Measurements from ENCODE around the gene MCF2L. TPM values are rescaled to one million over a fixed set of nuclear protein-coding genes. Genes with fewer than 3 reads are reported as not detected.
"Not testable (repeated sequence)": the region's sequence is repeated elsewhere in the genome, so short reads cannot be mapped to it uniquely, and the experiment has no call there.

MCF2L gene
- total RNA-seq, 2 experiments from 2014 or later = 2.8 to 16.4 TPM

DNA sequence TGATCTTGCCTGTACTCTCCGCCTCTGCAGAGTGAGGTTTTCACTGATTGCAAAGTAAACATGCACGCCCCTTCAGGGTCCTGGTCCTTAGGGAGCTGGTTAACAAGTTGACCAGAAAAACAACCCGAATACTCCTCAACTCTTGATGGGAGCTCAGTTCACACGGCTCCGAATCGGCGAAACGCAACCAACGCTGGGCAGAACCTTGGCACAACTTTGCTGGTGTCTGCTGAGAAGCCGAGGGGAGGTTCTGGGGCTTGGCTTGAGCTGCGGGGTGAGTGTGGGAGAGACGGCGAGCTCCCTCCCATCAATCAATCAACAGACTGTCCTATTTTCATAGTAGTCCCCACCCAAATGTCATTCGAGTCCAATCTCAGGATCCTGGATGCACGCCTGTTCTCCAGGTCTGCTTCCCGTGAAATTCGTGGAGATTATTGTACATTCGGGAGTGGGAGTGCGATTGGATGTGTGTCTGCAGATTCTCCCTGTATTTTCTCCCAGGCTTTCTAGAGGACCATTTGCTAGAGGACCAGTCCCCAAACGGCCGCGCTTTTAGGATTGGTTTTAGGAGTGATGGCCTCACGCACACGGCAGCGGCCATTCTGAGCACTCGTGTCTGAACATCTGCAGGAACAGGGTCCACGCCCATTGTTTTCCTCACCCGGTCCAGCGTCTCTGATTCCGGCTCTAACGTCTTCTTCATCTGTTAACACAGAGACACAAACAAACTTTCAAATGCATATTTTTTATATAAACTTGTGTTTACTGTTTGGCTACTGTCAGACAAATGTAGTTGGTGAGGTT lies 85.0 kb downstream of the MCF2L start:
- no peaks in the 10 kb centered on the region for H3K9me2 ChIP-seq (ENCODE audit: insufficient read depth, low read length)
- CTCF ChIA-PET (ENCODE audit: unreplicated experiment) = no interaction called here
- H3K4me1 ChIP-seq (ENCODE audit: insufficient read depth, low read length, poor library complexity, severe bottlenecking) = no peaks in the 10 kb centered on the region
- intact Hi-C loops (cut with micrococcal nuclease; ENCODE audit: unreplicated experiment) = no loop called here
- no peak overlapping the region for H3K4me3 ChIP-seq (ENCODE audit: low read depth, low read length, poor library complexity, severe bottlenecking)
- H3K79me2 ChIP-seq (ENCODE audit: insufficient read depth, low read depth, low read length) = no peaks in the 10 kb centered on the region
- no TSS peak for BruUV-seq (replicated peaks)
- no peak overlapping the region for H3K4me2 ChIP-seq (ENCODE audit: low read length)
- no peaks in the 10 kb centered on the region for H3K9me3 ChIP-seq (ENCODE audit: low read length)
- H3K36me3 ChIP-seq (ENCODE audit: insufficient read depth, low read length) = no peaks in the 10 kb centered on the region
- H2AFZ ChIP-seq (ENCODE audit: low read length) = no peak overlapping the region
- POLR2A ChIA-PET = no interaction called here
- no peak for DNase-seq (ENCODE audit: low spot score)
- no peak for TF ChIP-seq EZH2phosphoT487 (IDR thresholded peaks at IDR 0.05; ENCODE audit: borderline replicate concordance, low read depth, low read length)
- TF ChIP-seq, protein P1, sequence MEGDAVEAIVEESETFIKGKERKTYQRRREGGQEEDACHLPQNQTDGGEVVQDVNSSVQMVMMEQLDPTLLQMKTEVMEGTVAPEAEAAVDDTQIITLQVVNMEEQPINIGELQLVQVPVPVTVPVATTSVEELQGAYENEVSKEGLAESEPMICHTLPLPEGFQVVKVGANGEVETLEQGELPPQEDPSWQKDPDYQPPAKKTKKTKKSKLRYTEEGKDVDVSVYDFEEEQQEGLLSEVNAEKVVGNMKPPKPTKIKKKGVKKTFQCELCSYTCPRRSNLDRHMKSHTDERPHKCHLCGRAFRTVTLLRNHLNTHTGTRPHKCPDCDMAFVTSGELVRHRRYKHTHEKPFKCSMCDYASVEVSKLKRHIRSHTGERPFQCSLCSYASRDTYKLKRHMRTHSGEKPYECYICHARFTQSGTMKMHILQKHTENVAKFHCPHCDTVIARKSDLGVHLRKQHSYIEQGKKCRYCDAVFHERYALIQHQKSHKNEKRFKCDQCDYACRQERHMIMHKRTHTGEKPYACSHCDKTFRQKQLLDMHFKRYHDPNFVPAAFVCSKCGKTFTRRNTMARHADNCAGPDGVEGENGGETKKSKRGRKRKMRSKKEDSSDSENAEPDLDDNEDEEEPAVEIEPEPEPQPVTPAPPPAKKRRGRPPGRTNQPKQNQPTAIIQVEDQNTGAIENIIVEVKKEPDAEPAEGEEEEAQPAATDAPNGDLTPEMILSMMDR (conservative IDR thresholded peaks at IDR 0.05; ENCODE audit: low read length) = no peak
- no peak overlapping the region for H3K27ac ChIP-seq (ENCODE audit: low read depth, low read length, poor library complexity, severe bottlenecking)
- no peaks in the 10 kb centered on the region for H4K20me1 ChIP-seq (ENCODE audit: insufficient read depth, low read length)

DNA sequence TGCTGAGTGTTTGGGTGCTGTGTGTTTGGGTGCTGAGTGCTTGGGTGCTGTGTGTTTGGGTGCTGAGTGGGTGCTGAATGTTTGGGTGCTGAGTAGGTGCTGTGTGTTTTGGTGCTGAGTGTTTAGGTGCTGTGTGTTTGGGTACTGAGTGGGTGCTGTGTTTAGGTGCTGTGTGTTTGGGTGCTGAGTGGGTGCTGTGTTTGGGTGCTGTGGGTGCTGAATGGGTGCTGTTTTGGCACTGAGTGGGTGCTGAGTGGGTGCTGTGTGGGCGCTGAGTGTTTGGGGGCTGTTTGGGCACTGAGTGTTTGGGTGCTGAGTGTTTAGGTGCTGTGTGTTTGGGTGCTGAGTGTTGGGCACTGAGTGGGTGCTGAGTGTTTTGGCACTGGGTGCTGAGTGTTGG lies 88.1 kb downstream of the MCF2L start:
- CTCF ChIA-PET (ENCODE audit: unreplicated experiment) = no interaction called here

GRCh38 chr13:113057559-113057958 lies 88.5 kb downstream of the MCF2L start:
- POLR2A ChIA-PET = not testable (repeated sequence)

More for the DNA sequence above, 88.1 kb downstream of the MCF2L start:
- Histone ChIP-seq H3K9me2 (ENCODE audit: insufficient read depth, low read length) (no peaks in the 10 kb centered on the region), H3K79me2 (ENCODE audit: insufficient read depth, low read depth, low read length) (no peaks in the 10 kb centered on the region), H3K4me3 (ENCODE audit: low read depth, low read length, poor library complexity, severe bottlenecking) (no peak overlapping the region), H3K4me1 (ENCODE audit: insufficient read depth, low read length, poor library complexity, severe bottlenecking) (no peaks in the 10 kb centered on the region), H2AFZ (ENCODE audit: low read length) (no peak overlapping the region), H3K36me3 (ENCODE audit: insufficient read depth, low read length) (no peaks in the 10 kb centered on the region), H3K27ac (ENCODE audit: low read depth, low read length, poor library complexity, severe bottlenecking) (no peak overlapping the region), H3K4me2 (ENCODE audit: low read length) (no peak overlapping the region), H3K9me3 (ENCODE audit: low read length) (no peaks in the 10 kb centered on the region), H4K20me1 (ENCODE audit: insufficient read depth, low read length) (no peaks in the 10 kb centered on the region)
- intact Hi-C loops (cut with micrococcal nuclease; ENCODE audit: unreplicated experiment) = no loop called here
- no TSS peak for BruUV-seq (replicated peaks)
- no peak for DNase-seq (ENCODE audit: low spot score)
- POLR2A ChIA-PET = no interaction called here
- TF ChIP-seq EZH2phosphoT487 (IDR thresholded peaks at IDR 0.05; ENCODE audit: borderline replicate concordance, low read depth, low read length) = no peak
- TF ChIP-seq, protein P1 (conservative IDR thresholded peaks at IDR 0.05; ENCODE audit: low read length) = no peak

More at GRCh38 chr13:113057559-113057958, 88.5 kb downstream of the MCF2L start:
- H3K9me3 ChIP-seq (ENCODE audit: low read length); H3K4me1 ChIP-seq (ENCODE audit: insufficient read depth, low read length, poor library complexity, severe bottlenecking); CTCF ChIA-PET (ENCODE audit: unreplicated experiment); H3K79me2 ChIP-seq (ENCODE audit: insufficient read depth, low read depth, low read length); H3K36me3 ChIP-seq (ENCODE audit: insufficient read depth, low read length); H3K27ac ChIP-seq (ENCODE audit: low read depth, low read length, poor library complexity, severe bottlenecking); intact Hi-C loops (cut with micrococcal nuclease; ENCODE audit: unreplicated experiment); H4K20me1 ChIP-seq (ENCODE audit: insufficient read depth, low read length); H2AFZ ChIP-seq (ENCODE audit: low read length); H3K9me2 ChIP-seq (ENCODE audit: insufficient read depth, low read length); H3K4me2 ChIP-seq (ENCODE audit: low read length); H3K4me3 ChIP-seq (ENCODE audit: low read depth, low read length, poor library complexity, severe bottlenecking); DNase-seq (ENCODE audit: low spot score); BruUV-seq (replicated peaks): not testable (repeated sequence)

Data from OCI-LY7 (cell line).